Spleen (tissue), 11 donors: ENCODE results near the gene CCR8. TPM values are rescaled to one million over a fixed set of nuclear protein-coding genes. Genes with fewer than 3 reads are reported as not detected.
"Not testable (repeated sequence)": the region's sequence is repeated elsewhere in the genome, so short reads cannot be mapped to it uniquely, and the experiment has no call there.

ENCODE experiments used
- DNase-seq: peaks from one replicate; pipeline ENCODE4 v3.0.0-alpha.2; 2020
- H3K27ac ChIP-seq, 8 donors: fragments of 200-600 bp; sonication (generic) in 7 of 8; 1 replicate in 4 of 8; 2 replicates in 4 of 8; pipeline versions ENCODE4 v1.5.0 to v1.8.0; 2016 to 2021; ENCODE audit warnings: inconsistent platforms in 4 of 8, mild to moderate bottlenecking in 4 of 8, moderate library complexity in 1 of 8
- H3K27me3 ChIP-seq, 7 donors: fragments of 200-600 bp; sonication (generic) in 6 of 7; replicated peaks in 1 of 7; 1 replicate in 4 of 7; 2 replicates in 3 of 7; pipeline versions ENCODE4 v1.5.0 to v1.8.0; 2016 to 2021; ENCODE audit warnings: inconsistent platforms in 3 of 7, mild to moderate bottlenecking in 1 of 7
- H3K36me3 ChIP-seq, 6 donors: fragments of 200-600 bp; sonication (generic) in 5 of 6; 1 replicate in 4 of 6; 2 replicates in 2 of 6; pipeline versions ENCODE4 v1.5.0 to v1.8.0; 2016 to 2021; ENCODE audit warnings: inconsistent platforms in 2 of 6
- H3K4me1 ChIP-seq, 6 donors: fragments of 200-600 bp; sonication (generic) in 5 of 6; 1 replicate in 3 of 6; 2 replicates in 3 of 6; pipeline versions ENCODE4 v1.5.0 to v1.8.0; 2016 to 2021; ENCODE audit warnings: inconsistent platforms in 3 of 6
- H3K4me3 ChIP-seq, 8 donors: fragments of 200-600 bp; sonication (generic) in 7 of 8; 1 replicate in 4 of 8; 2 replicates in 4 of 8; pipeline versions ENCODE4 v1.5.0 to v1.8.0; 2016 to 2021; ENCODE audit warnings: inconsistent platforms in 4 of 8, mild to moderate bottlenecking in 4 of 8, moderate library complexity in 2 of 8
- H3K9me3 ChIP-seq, 8 donors: fragments of 200-600 bp; sonication (generic) in 7 of 8; 1 replicate in 4 of 8; 2 replicates in 4 of 8; pipeline versions ENCODE4 v1.5.0 to v1.8.0; 2016 to 2021; ENCODE audit warnings: inconsistent platforms in 4 of 8
- POLR2A ChIP-seq, 3 donors: fragments of 450-650 bp; IDR thresholded peaks; one replicate each; pipeline ENCODE4 v1.5.1; 2017; ENCODE audit warnings: antibody characterized with exemption in 3 of 3, mild to moderate bottlenecking in 1 of 3
- POLR2AphosphoS5 ChIP-seq, 3 donors: sonication (generic); formaldehyde crosslinking; IDR thresholded peaks; one replicate each; pipeline ENCODE4 v1.5.1; 2017; ENCODE audit warnings: antibody characterized with exemption in 3 of 3
- WGBS, 5 donors: extraction: QIAGEN DNeasy Blood & Tissue Kit in 3 of 5; methylation state at CpG; one replicate each; pipeline versions ENCODE4 v1.1.5 to v1.1.7; 2013 to 2018; 5-methylcytosine and 5-hydroxymethylcytosine counted together
- intact Hi-C: fragments of 100-400 bp; cut with DNase I; formaldehyde crosslinking; loops from one replicate; pipeline ENCODE4 v1.15.0; 2023; ENCODE audit warnings: low total_unique reads
- polyA plus RNA-seq, 3 donors: library from polyadenylated mRNA; stranded (reverse); fragments of 200-250 nt; gene quantifications; one replicate each; pipeline ENCODE4 v1.2.1, GENCODE V29; 2013
- total RNA-seq, 7 donors: library from RNA; depleted of rRNA in 3 of 7; stranded (reverse); fragments of >200 nt in 3 of 7; fragmentation: NEBNext Ultra II Directional in 4 of 7; extraction: Animal tissue kit (Norgen Biotek cat#: 25700) in 4 of 7; gene quantifications; one replicate each; pipeline versions ENCODE4 v1.1.0 to v1.2.1, GENCODE V29; 2016 to 2021
- TF ChIP-seq, protein P1 (sequence below), 11 experiments: fragments of 200-600 bp in 7 of 11; fragments of 450-650 bp in 4 of 11; sonication (generic) in 4 of 11; IDR thresholded peaks in 8 of 11; conservative IDR thresholded peaks in 3 of 11; 1 replicate in 7 of 11; 2 replicates in 4 of 11; pipeline versions ENCODE4 v1.4.0 to v1.8.0; 2016 to 2021; ENCODE audit warnings: antibody characterized with exemption in 11 of 11, inconsistent platforms in 4 of 11, mild to moderate bottlenecking in 1 of 11
- donor health status: healthy with polysubstance abuse.
- donor health status: DM: no; HTN: no; CAD: no; lungs with moderate emphysema.
- donor health status: DM: no; HTN: no; CAD: no.
- donor health status: Bipolar disorder and iron deficiency.
- donor health status: healthy.
- donor health status: DM: no; HTN: no; CAD: no.
- donor health status: DM: yes; HTN: yes; CAD: no.

Gene CCR8
- total and polyA plus RNA-seq, 10 donors = 0.06 to 2.1 (median 0.60) TPM; not detected in 3

DNA sequence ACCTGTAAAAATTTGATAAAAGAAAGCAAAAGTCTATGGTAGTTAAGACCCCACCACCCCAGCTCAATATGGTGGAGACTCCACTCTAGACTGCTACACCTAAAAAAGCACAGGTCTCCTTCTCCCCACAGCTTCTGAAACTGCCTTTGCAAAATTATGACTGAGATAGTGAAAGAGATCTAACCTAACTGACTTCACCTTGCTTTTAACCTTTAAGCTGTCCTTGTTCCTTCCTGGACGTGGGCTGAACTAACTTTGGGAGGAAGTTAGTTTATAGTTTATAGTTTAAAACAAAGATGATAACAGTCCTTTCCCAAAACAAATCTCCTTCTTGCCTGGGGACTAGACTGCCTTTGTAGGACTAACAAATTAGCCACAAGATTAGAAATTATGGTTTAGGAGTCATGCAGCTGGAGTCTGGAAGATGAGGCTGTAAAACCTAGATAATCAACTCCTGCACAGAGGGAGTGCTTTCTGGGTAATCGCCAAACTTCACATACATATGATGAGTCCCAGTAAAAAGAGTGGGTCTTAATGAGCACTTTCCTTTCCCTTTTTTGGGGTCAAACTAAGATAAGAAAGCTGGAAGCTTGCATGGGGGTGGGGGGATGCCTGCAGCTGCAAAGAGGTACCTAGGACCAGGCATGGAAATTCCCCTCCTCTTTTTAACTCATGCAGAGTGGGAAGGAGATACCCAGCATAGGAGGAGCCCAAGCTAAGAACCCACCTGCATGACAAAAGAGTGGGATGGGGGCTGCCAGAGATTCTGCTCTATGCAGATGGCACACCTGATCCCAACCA, 17.5 kb downstream of the CCR8 start:
- Histone ChIP-seq H3K4me3 (no peak overlapping the region), H3K27ac (no peak overlapping the region)
- 40 to 44% (median 43%) methylated on average over 2 of the region's 2 CpGs for WGBS, 5 donors

GRCh38 chr3:39347586-39347876, 18.0 kb downstream of the CCR8 start:
- Histone ChIP-seq H3K36me3 (no peaks in the 10 kb centered on the region), H3K4me1 (peaks cover 0 to 5% (median 0%) of the 10 kb centered on the region in 6 donors), H3K4me3 (no peak overlapping the region), H3K27me3 (no peaks in the 10 kb centered on the region), H3K27ac (no peak overlapping the region), H3K9me3 (no peaks in the 10 kb centered on the region)
- DNase-seq = no peak
- WGBS, 5 donors = 45 to 76% (median 71%) methylated on average over 3 of the region's 3 CpGs
- intact Hi-C loops = no loop called here
- no peak for TF ChIP-seq POLR2A (IDR thresholded peaks at IDR 0.05)
- TF ChIP-seq POLR2AphosphoS5 (IDR thresholded peaks at IDR 0.05) = no peak
- TF ChIP-seq, protein P1, sequence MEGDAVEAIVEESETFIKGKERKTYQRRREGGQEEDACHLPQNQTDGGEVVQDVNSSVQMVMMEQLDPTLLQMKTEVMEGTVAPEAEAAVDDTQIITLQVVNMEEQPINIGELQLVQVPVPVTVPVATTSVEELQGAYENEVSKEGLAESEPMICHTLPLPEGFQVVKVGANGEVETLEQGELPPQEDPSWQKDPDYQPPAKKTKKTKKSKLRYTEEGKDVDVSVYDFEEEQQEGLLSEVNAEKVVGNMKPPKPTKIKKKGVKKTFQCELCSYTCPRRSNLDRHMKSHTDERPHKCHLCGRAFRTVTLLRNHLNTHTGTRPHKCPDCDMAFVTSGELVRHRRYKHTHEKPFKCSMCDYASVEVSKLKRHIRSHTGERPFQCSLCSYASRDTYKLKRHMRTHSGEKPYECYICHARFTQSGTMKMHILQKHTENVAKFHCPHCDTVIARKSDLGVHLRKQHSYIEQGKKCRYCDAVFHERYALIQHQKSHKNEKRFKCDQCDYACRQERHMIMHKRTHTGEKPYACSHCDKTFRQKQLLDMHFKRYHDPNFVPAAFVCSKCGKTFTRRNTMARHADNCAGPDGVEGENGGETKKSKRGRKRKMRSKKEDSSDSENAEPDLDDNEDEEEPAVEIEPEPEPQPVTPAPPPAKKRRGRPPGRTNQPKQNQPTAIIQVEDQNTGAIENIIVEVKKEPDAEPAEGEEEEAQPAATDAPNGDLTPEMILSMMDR (IDR thresholded peaks at IDR 0.05 in 8 of 11, conservative IDR thresholded peaks at IDR 0.05 in 3 of 11) = no peak

More for the DNA sequence above, 17.5 kb downstream of the CCR8 start:
- TF ChIP-seq POLR2A (IDR thresholded peaks at IDR 0.05) (no peak), POLR2AphosphoS5 (IDR thresholded peaks at IDR 0.05) (no peak)
- TF ChIP-seq, protein P1 (IDR thresholded peaks at IDR 0.05 in 8 of 11, conservative IDR thresholded peaks at IDR 0.05 in 3 of 11) = no peak
- H3K27me3 ChIP-seq = no peaks in the 10 kb centered on the region
- H3K4me1 ChIP-seq = peaks cover 0 to 5% (median 0%) of the 10 kb centered on the region in 6 donors
- no peaks in the 10 kb centered on the region for H3K9me3 ChIP-seq
- intact Hi-C loops = no loop called here
- no peaks in the 10 kb centered on the region for H3K36me3 ChIP-seq
- no peak for DNase-seq

DNA sequence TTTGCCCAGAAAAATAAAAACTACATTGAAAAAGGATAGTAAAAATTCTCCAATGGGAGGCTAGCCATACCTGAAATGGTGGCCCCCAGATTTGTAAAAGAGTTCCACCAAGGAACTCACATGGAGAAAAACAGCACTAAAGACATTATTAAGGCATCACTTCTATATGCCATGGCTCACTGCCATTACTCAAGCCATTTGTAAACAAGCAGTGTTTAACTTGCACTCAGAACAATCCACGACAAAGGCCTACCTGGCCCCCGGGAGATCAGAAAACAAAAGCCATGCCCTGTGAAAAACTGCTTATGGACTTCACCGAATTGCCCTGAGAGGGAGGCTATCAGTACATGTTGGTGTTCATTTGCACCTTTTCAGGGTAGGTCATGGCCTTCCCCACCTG, 19.6 kb downstream of the CCR8 start:
- Histone ChIP-seq H3K9me3 (no peaks in the 10 kb centered on the region), H3K4me3 (no peak overlapping the region), H3K27me3 (no peaks in the 10 kb centered on the region), H3K36me3 (no peaks in the 10 kb centered on the region), H3K4me1 (peaks cover 0 to 5% (median 0%) of the 10 kb centered on the region in 6 donors), H3K27ac (no peak overlapping the region)
- no peak for TF ChIP-seq POLR2A (IDR thresholded peaks at IDR 0.05)
- no peak for TF ChIP-seq POLR2AphosphoS5 (IDR thresholded peaks at IDR 0.05)
- TF ChIP-seq, protein P1 (IDR thresholded peaks at IDR 0.05 in 8 of 11, conservative IDR thresholded peaks at IDR 0.05 in 3 of 11) = no peak
- WGBS, 5 donors = 61 to 99% (median 79%) methylated on average over 3 of the region's 3 CpGs
- no peak for DNase-seq
- intact Hi-C loops = no loop called here

- Histone ChIP-seq H3K27me3 (no peaks in the 10 kb centered on the region), H3K36me3 (no peaks in the 10 kb centered on the region), H3K4me3 (no peak overlapping the region), H3K4me1 (peaks cover 0 to 5% (median 0%) of the 10 kb centered on the region in 6 donors), H3K9me3 (no peaks in the 10 kb centered on the region), H3K27ac (no peak overlapping the region)
- TF ChIP-seq POLR2AphosphoS5 (IDR thresholded peaks at IDR 0.05) = no peak
- TF ChIP-seq POLR2A (IDR thresholded peaks at IDR 0.05) = no peak
- TF ChIP-seq, protein P1 (IDR thresholded peaks at IDR 0.05 in 8 of 11, conservative IDR thresholded peaks at IDR 0.05 in 3 of 11) = no peak
- no peak for DNase-seq
- 53 to 73% (median 58%) methylated on average over 5 of the region's 5 CpGs for WGBS, 5 donors
- intact Hi-C loops = no loop called here
Observed at GRCh38 chr3:39350714-39351113, 21.2 kb downstream of the CCR8 start.

DNA sequence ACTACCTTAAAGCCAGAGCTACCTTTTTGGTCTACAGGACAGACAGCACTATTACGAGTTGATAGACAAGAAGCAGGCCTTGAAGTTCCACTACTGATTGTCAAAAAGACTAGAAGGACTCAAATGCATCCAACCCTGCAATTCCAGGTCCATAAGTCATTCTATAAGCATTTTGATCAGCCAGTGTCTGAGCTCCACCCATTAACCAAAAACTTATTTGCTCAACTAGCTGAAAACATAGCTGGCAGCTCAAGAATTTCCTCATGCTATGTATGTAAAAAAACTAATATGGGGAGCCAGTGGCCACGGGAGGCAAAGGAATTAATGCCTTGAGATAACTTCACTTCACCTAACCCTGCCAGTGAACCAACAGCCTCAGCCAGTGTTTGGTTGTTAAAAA, 21.6 kb downstream of the CCR8 start:
- H3K4me3 ChIP-seq, DNase-seq, H3K36me3 ChIP-seq, H3K9me3 ChIP-seq, H3K4me1 ChIP-seq, intact Hi-C loops, H3K27me3 ChIP-seq, H3K27ac ChIP-seq: not testable (repeated sequence)
- WGBS, 5 donors = 62 to 81% (median 72%) methylated on average over 2 of the region's 2 CpGs

DNA sequence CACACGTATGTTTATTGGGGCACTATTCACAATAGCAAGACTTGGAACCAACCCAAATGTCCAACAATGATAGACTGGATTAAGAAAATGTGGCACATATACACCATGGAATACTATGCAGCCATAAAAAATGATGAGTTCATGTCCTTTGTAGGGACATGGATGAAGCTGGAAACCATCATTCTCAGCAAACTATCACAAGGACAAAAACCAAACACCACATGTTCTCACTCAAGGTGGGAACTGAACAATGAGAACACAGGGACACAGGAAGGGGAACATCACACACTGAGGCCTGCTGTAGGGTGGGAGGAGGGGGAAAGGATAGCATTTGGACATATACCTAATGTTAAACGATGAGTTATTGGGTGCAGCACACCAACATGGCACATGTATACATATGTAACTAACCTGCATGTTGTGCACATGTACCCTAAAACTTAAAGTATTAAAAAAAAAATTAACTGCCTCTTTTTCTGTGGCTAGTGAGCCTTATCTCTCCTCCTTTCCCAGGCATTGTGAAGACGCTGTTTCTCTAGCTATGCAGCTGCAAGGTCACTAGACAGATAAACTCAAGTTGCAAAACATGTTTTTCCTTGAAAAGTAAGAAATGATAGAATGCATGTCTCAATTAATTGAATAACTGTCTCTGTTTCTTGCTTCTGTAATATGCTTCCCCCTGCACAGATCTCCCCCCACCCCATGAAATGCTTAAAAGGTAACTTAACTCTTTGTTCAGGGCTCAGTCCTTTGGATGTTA, 23.8 kb downstream of the CCR8 start:
- H3K36me3 ChIP-seq, H3K4me1 ChIP-seq, DNase-seq, H3K4me3 ChIP-seq, H3K9me3 ChIP-seq, H3K27me3 ChIP-seq, intact Hi-C loops, H3K27ac ChIP-seq: not testable (repeated sequence)
- WGBS, 5 donors = 62 to 85% (median 77%) methylated on average over 3 of the region's 3 CpGs
